Body of pancreas (tissue), 4 donors: ENCODE data around the gene TMEM233.

Source experiments
- POLR2A ChIP-seq, 3 donors: fragments of 450-650 bp; IDR thresholded peaks; one replicate each; pipeline ENCODE4 v1.6.1; 2016; ENCODE audit warnings: antibody characterized with exemption in 3 of 3, mild to moderate bottlenecking in 2 of 3
- TF ChIP-seq, protein P1 (sequence below), 7 experiments: fragments of 450-650 bp in 4 of 7; fragments of 200-600 bp in 3 of 7; sonication (generic) in 3 of 7; IDR thresholded peaks; one replicate each; pipeline ENCODE4 v1.5.1; 2016 to 2019; ENCODE audit warnings: antibody characterized with exemption in 7 of 7

DNA sequence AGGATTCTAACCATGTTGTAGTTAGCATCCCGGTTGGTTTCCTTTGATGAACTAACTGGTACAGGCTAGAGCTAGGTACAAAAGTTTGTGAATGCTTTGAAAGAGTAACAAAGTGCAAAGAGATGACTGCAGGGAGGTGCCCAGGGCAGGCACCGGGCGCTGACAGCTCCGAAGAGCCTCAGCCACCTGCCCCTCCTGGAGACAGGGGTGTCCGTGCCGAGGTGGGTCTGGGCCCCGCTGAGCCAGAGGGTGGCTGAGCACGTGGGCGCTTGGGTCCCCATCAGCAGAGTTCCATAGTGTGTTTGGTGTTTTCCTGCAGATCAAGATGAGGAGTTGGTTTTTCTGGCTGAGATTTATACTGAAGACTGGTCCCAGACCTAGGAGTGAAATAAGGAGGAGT lies 94.3 kb downstream of the TMEM233 start:
- TF ChIP-seq, protein P1, sequence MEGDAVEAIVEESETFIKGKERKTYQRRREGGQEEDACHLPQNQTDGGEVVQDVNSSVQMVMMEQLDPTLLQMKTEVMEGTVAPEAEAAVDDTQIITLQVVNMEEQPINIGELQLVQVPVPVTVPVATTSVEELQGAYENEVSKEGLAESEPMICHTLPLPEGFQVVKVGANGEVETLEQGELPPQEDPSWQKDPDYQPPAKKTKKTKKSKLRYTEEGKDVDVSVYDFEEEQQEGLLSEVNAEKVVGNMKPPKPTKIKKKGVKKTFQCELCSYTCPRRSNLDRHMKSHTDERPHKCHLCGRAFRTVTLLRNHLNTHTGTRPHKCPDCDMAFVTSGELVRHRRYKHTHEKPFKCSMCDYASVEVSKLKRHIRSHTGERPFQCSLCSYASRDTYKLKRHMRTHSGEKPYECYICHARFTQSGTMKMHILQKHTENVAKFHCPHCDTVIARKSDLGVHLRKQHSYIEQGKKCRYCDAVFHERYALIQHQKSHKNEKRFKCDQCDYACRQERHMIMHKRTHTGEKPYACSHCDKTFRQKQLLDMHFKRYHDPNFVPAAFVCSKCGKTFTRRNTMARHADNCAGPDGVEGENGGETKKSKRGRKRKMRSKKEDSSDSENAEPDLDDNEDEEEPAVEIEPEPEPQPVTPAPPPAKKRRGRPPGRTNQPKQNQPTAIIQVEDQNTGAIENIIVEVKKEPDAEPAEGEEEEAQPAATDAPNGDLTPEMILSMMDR (IDR thresholded peaks at IDR 0.05), result no peak
- no peak for TF ChIP-seq POLR2A (IDR thresholded peaks at IDR 0.05)
